ENCODE data around the gene FAM174C. TPM values are rescaled to one million over a fixed set of nuclear protein-coding genes. Genes with fewer than 3 reads are reported as not detected.
A peak's percentile ranks its signal among the peaks of the same experiment; 100 is the strongest.

Gene FAM174C
- total RNA-seq, 2 donors from 2014 or later = 59.8 to 69.1 TPM

GRCh38 chr19:1233115-1233667, 42.1 kb upstream of the FAM174C start:
- peaks cover under 1% of the 10 kb centered on the region for H3K27me3 Mint-ChIP-seq (ENCODE audit: low read depth)
- no peak for DNase-seq
- H3K27ac Mint-ChIP-seq = no peak overlapping the region

GRCh38 chr19:1234051-1234954, 41.0 kb upstream of the FAM174C start:
- ATAC-seq (replicated peaks in 1 of 2) (no peak), DNase-seq (no peak)
- no peak overlapping the region for H3K27ac Mint-ChIP-seq
- peaks cover 12% of the 10 kb centered on the region for H3K4me1 Mint-ChIP-seq (ENCODE audit: low read depth)
- peaks cover 12% of the 10 kb centered on the region for H3K27me3 Mint-ChIP-seq (ENCODE audit: low read depth)
- H3K4me3 Mint-ChIP-seq = no peak overlapping the region
- H3K9me3 Mint-ChIP-seq = no peaks in the 10 kb centered on the region
- no peaks in the 10 kb centered on the region for H3K36me3 Mint-ChIP-seq (ENCODE audit: insufficient read depth in 2 of 2)

More at GRCh38 chr19:1233115-1233667, 42.1 kb upstream of the FAM174C start:
- Mint-ChIP-seq H3K4me3 (no peak overlapping the region), H3K4me1 (ENCODE audit: low read depth) (peaks cover 1% of the 10 kb centered on the region), H3K9me3 (no peaks in the 10 kb centered on the region), H3K36me3 (ENCODE audit: insufficient read depth in 2 of 2) (no peaks in the 10 kb centered on the region)
- no peak for ATAC-seq (replicated peaks in 1 of 2)

GRCh38 chr19:1234955-1235380, 40.4 kb upstream of the FAM174C start:
- ATAC-seq (replicated peaks in 1 of 2) (no peak), DNase-seq (no peak)
- H3K36me3 Mint-ChIP-seq (ENCODE audit: insufficient read depth in 2 of 2) = no peaks in the 10 kb centered on the region
- H3K4me3 Mint-ChIP-seq = no peak overlapping the region
- no peaks in the 10 kb centered on the region for H3K9me3 Mint-ChIP-seq
- no peak overlapping the region for H3K27ac Mint-ChIP-seq
- H3K27me3 Mint-ChIP-seq (ENCODE audit: low read depth) = peaks cover 14% of the 10 kb centered on the region
- peaks cover 16% of the 10 kb centered on the region for H3K4me1 Mint-ChIP-seq (ENCODE audit: low read depth)

GRCh38 chr19:1235625-1236538, 39.4 kb upstream of the FAM174C start:
- ATAC-seq (replicated peaks in 1 of 2) = no peak
- Mint-ChIP-seq H3K9me3 (no peaks in the 10 kb centered on the region), H3K4me3 (peak overlapping the region; percentile 47 to 72), H3K36me3 (ENCODE audit: insufficient read depth in 2 of 2) (no peaks in the 10 kb centered on the region), H3K27ac (no peak overlapping the region), H3K4me1 (ENCODE audit: low read depth) (peaks cover 20% of the 10 kb centered on the region), H3K27me3 (ENCODE audit: low read depth) (peaks cover 14% of the 10 kb centered on the region)
- no peak for DNase-seq

- Mint-ChIP-seq H3K36me3 (ENCODE audit: insufficient read depth in 2 of 2) (no peaks in the 10 kb centered on the region), H3K4me1 (ENCODE audit: low read depth) (peaks cover 27% of the 10 kb centered on the region), H3K9me3 (no peaks in the 10 kb centered on the region), H3K4me3 (peak overlapping the region; percentile 47 to 72), H3K27me3 (ENCODE audit: low read depth) (peaks cover 14% of the 10 kb centered on the region), H3K27ac (no peak overlapping the region)
- DNase-seq (no peak), ATAC-seq (replicated peaks in 1 of 2) (no peak)
These were observed 38.8 kb upstream of the FAM174C start for GRCh38 chr19:1236576-1236975.

- Mint-ChIP-seq H3K27me3 (ENCODE audit: low read depth) (peaks cover 14% of the 10 kb centered on the region), H3K4me1 (ENCODE audit: low read depth) (peaks cover 28% of the 10 kb centered on the region), H3K4me3 (peak overlapping the region; percentile 68 to 76), H3K36me3 (ENCODE audit: insufficient read depth in 2 of 2) (no peaks in the 10 kb centered on the region), H3K9me3 (no peaks in the 10 kb centered on the region), H3K27ac (no peak overlapping the region)
- no peak for ATAC-seq (replicated peaks in 1 of 2)
- no peak for DNase-seq
These were observed 38.2 kb upstream of the FAM174C start for GRCh38 chr19:1237027-1237659.

GRCh38 chr19:1237754-1238368, 37.5 kb upstream of the FAM174C start, which contains the start of gene CBARP:
TSS of gene CBARP (minus strand) at chr19:1238005. CDS start at chr19:1236100, 1,905 bp downstream.
- Mint-ChIP-seq H3K4me3 (peak within 1 kb of the TSS; percentile 86 to 89), H3K27ac (no peak within 1 kb of the TSS), H3K27me3 (ENCODE audit: low read depth) (peaks cover 14% of the 10 kb centered on the region), H3K4me1 (ENCODE audit: low read depth) (peaks cover 35% of the 10 kb centered on the region), H3K9me3 (no peaks in the 10 kb centered on the region), H3K36me3 (ENCODE audit: insufficient read depth in 2 of 2) (no peaks in the 10 kb centered on the region)
- ATAC-seq (replicated peaks in 1 of 2) = peak; percentile 4 to 17
- DNase-seq = peak; percentile 47 to 56

- H3K4me1 Mint-ChIP-seq (ENCODE audit: low read depth) = peaks cover 43% of the 10 kb centered on the region
- H3K9me3 Mint-ChIP-seq = no peaks in the 10 kb centered on the region
- peaks cover 14% of the 10 kb centered on the region for H3K27me3 Mint-ChIP-seq (ENCODE audit: low read depth)
- peak overlapping the region; percentile 86 to 89 for H3K4me3 Mint-ChIP-seq
- no peaks in the 10 kb centered on the region for H3K36me3 Mint-ChIP-seq (ENCODE audit: insufficient read depth in 2 of 2)
- no peak for ATAC-seq (replicated peaks in 1 of 2)
- DNase-seq = no peak
- H3K27ac Mint-ChIP-seq = peak overlapping the region; percentile 60
These were observed 36.7 kb upstream of the FAM174C start for GRCh38 chr19:1238369-1239303.

GRCh38 chr19:1239420-1239795, 35.9 kb upstream of the FAM174C start:
- peaks cover 44% of the 10 kb centered on the region for H3K4me1 Mint-ChIP-seq (ENCODE audit: low read depth)
- H3K27ac Mint-ChIP-seq = peak overlapping the region; percentile 60
- no peaks in the 10 kb centered on the region for H3K9me3 Mint-ChIP-seq
- H3K36me3 Mint-ChIP-seq (ENCODE audit: insufficient read depth in 2 of 2) = no peaks in the 10 kb centered on the region
- peak overlapping the region; percentile 86 to 89 for H3K4me3 Mint-ChIP-seq
- H3K27me3 Mint-ChIP-seq (ENCODE audit: low read depth) = peaks cover 14% of the 10 kb centered on the region
- ATAC-seq (replicated peaks in 1 of 2) = no peak
- DNase-seq = no peak

GRCh38 chr19:1239796-1240737, 35.3 kb upstream of the FAM174C start:
- peaks cover 14% of the 10 kb centered on the region for H3K27me3 Mint-ChIP-seq (ENCODE audit: low read depth)
- peak overlapping the region; percentile 68 for H3K27ac Mint-ChIP-seq
- ATAC-seq (replicated peaks in 1 of 2) (peak; percentile 57 to 58), DNase-seq (peak; percentile 95 to 98)
- H3K36me3 Mint-ChIP-seq (ENCODE audit: insufficient read depth in 2 of 2) = no peaks in the 10 kb centered on the region
- peaks cover 49% of the 10 kb centered on the region for H3K4me1 Mint-ChIP-seq (ENCODE audit: low read depth)
- peak overlapping the region; percentile 86 to 89 for H3K4me3 Mint-ChIP-seq
- H3K9me3 Mint-ChIP-seq = no peaks in the 10 kb centered on the region
